B cell (primary cell): ENCODE results near the gene NFIC. TPM values are rescaled to one million over a fixed set of nuclear protein-coding genes. Genes with fewer than 3 reads are reported as not detected.

Experiments used
- ATAC-seq: fragments of 200-7000 bp; cut with Tn5 transposase; one replicate; pipeline ENCODE4 v1.10.0; 2021; ENCODE audit warnings: low read depth, mild to moderate bottlenecking, moderate number of reproducible peaks, moderate library complexity
- CTCF ChIA-PET: fragments of 350-600 bp; sonication (Branson Sonifier 250); formaldehyde crosslinking; loops from one replicate; lab custom pipeline; 2021; ENCODE audit warnings: antibody characterized with exemption, inconsistent platforms; lab: Charles Lee
- POLR2A ChIA-PET: fragments of 350-600 bp; sonication (Branson Sonifier 250); formaldehyde crosslinking; loops from one replicate; lab custom pipeline; 2021; ENCODE audit warnings: antibody characterized with exemption; lab: Charles Lee
- DNase-seq: peaks from one replicate; pipeline ENCODE4 v3.0.0; 2013
- H2AFZ ChIP-seq: 2 replicates; pipeline ENCODE4 v1.6.1; 2012; ENCODE audit warnings: mild to moderate bottlenecking, low read depth, low read length; ENCODE audit not compliant: insufficient read depth, poor library complexity, severe bottlenecking
- H3K27ac ChIP-seq, 2 donors: 1 replicate in 1 of 2; 2 replicates in 1 of 2; pipeline ENCODE4 v1.5.1; 2012 to 2013; ENCODE audit warnings: low read length in 2 of 2, mild to moderate bottlenecking in 2 of 2, moderate library complexity in 1 of 2
- H3K27me3 ChIP-seq, 4 experiments: fragments of 200-600 bp in 1 of 4; sonication (generic) in 1 of 4; replicated peaks in 1 of 4; 1 replicate in 2 of 4; 2 replicates in 2 of 4; pipeline versions ENCODE4 v1.6.1 to v1.7.0; 2013 to 2016; ENCODE audit warnings: low read length in 3 of 4, mild to moderate bottlenecking in 2 of 4, mixed read lengths in 1 of 4, moderate library complexity in 1 of 4; ENCODE audit not compliant: insufficient read depth in 4 of 4, control insufficient read depth in 3 of 4; ENCODE audit errors: control extremely low read depth in 1 of 4
- H3K36me3 ChIP-seq, 2 experiments: replicated peaks in 1 of 2; 1 replicate in 1 of 2; 2 replicates in 1 of 2; pipeline versions ENCODE4 v1.6.1 to v1.7.1; 2013; ENCODE audit warnings: low read length in 1 of 2; ENCODE audit not compliant: insufficient read depth in 2 of 2, control insufficient read depth in 1 of 2; ENCODE audit errors: control extremely low read depth in 1 of 2, extremely low read depth in 1 of 2
- H3K4me1 ChIP-seq, 2 donors: fragments of 200-600 bp in 1 of 2; sonication (generic) in 1 of 2; 1 replicate in 1 of 2; 2 replicates in 1 of 2; pipeline versions ENCODE4 v1.5.1 to v1.6.1; 2013 to 2017; ENCODE audit warnings: low read length in 2 of 2; ENCODE audit not compliant: control insufficient read depth in 2 of 2, insufficient read depth in 2 of 2
- H3K4me2 ChIP-seq: replicated peaks from 2 replicates; pipeline ENCODE3; 2012; ENCODE audit warnings: mild to moderate bottlenecking, low read depth, low read length; ENCODE audit not compliant: poor library complexity, severe bottlenecking
- H3K4me3 ChIP-seq, 5 experiments: fragments of 200-600 bp in 1 of 5; sonication (generic) in 1 of 5; 1 replicate in 3 of 5; 2 replicates in 2 of 5; pipeline versions ENCODE4 v1.5.1 to v1.7.0; 2011 to 2016; ENCODE audit warnings: low read length in 4 of 5, mild to moderate bottlenecking in 4 of 5, low read depth in 2 of 5, control low read depth in 1 of 5, moderate library complexity in 1 of 5; ENCODE audit not compliant: insufficient read depth in 1 of 5; ENCODE audit errors: control extremely low read depth in 1 of 5, extremely low read depth in 1 of 5
- H3K79me2 ChIP-seq: fragments of 200-600 bp; sonication (generic); one replicate; pipeline ENCODE4 v1.6.0; 2016; ENCODE audit warnings: low read length; ENCODE audit not compliant: control insufficient read depth, insufficient read depth
- H3K9ac ChIP-seq: fragments of 200-600 bp; sonication (generic); 2 replicates; pipeline ENCODE4 v1.6.1; 2017; ENCODE audit warnings: mild to moderate bottlenecking, low read length, moderate library complexity
- H3K9me3 ChIP-seq, 3 donors: one replicate each; pipeline versions ENCODE4 v1.6.1 to v1.7.1; 2013; ENCODE audit warnings: low read length in 2 of 3; ENCODE audit not compliant: control insufficient read depth in 2 of 3, insufficient read depth in 1 of 3; ENCODE audit errors: control extremely low read depth in 1 of 3
- H4K20me1 ChIP-seq: 2 replicates; pipeline ENCODE4 v1.6.0; 2012; ENCODE audit warnings: mild to moderate bottlenecking, low read length; ENCODE audit not compliant: insufficient read depth, control insufficient read depth, poor library complexity, severe bottlenecking
- H3K27ac Mint-ChIP-seq: one replicate; pipeline ENCODE4 v1.8.0; 2021; ENCODE audit warnings: mixed read lengths
- H3K27me3 Mint-ChIP-seq: one replicate; pipeline ENCODE4 v1.8.0; 2021; ENCODE audit warnings: mixed read lengths
- H3K4me1 Mint-ChIP-seq: one replicate; pipeline ENCODE4 v1.8.0; 2021; ENCODE audit warnings: mixed read lengths
- H3K4me3 Mint-ChIP-seq: one replicate; pipeline ENCODE4 v1.8.0; 2021; ENCODE audit warnings: mixed read lengths
- H3K9me3 Mint-ChIP-seq: one replicate; pipeline ENCODE4 v1.8.0; 2022; ENCODE audit warnings: mixed read lengths; ENCODE audit not compliant: insufficient read depth
- CTCF ChIP-seq: fragments of 200-600 bp; IDR thresholded peaks from one replicate; pipeline ENCODE4 v1.8.0; 2022; ENCODE audit warnings: antibody characterized with exemption, mild to moderate bottlenecking
- WGBS: methylation state at CpG from one replicate; pipeline ENCODE4 v1.1.5; 2013; ENCODE audit warnings: missing lambda C conversion rate; ENCODE audit not compliant: insufficient coverage; 5-methylcytosine and 5-hydroxymethylcytosine counted together
- intact Hi-C: fragments of 100-400 bp; cut with micrococcal nuclease; formaldehyde crosslinking; loops from one replicate; pipeline ENCODE4 v1.10.0; 2022
- polyA plus RNA-seq: library from polyadenylated mRNA; depleted of rRNA; stranded (reverse); fragments of >200 nt; gene quantifications from 2 replicates; pipeline ENCODE4 v1.2.3, GENCODE V29; 2012
- total RNA-seq, 2 donors: library from RNA; stranded (reverse); fragments of 120-200 nt in 1 of 2; gene quantifications; 1 replicate in 1 of 2; 2 replicates in 1 of 2; pipeline versions ENCODE4 v1.2.3 to v1.2.4, GENCODE V29; 2013 to 2022

Gene NFIC
- total and polyA plus RNA-seq, 2 donors (not counting 1 experiment from before 2014, with no cell fraction given) = 3.8 to 23.6 TPM

DNA sequence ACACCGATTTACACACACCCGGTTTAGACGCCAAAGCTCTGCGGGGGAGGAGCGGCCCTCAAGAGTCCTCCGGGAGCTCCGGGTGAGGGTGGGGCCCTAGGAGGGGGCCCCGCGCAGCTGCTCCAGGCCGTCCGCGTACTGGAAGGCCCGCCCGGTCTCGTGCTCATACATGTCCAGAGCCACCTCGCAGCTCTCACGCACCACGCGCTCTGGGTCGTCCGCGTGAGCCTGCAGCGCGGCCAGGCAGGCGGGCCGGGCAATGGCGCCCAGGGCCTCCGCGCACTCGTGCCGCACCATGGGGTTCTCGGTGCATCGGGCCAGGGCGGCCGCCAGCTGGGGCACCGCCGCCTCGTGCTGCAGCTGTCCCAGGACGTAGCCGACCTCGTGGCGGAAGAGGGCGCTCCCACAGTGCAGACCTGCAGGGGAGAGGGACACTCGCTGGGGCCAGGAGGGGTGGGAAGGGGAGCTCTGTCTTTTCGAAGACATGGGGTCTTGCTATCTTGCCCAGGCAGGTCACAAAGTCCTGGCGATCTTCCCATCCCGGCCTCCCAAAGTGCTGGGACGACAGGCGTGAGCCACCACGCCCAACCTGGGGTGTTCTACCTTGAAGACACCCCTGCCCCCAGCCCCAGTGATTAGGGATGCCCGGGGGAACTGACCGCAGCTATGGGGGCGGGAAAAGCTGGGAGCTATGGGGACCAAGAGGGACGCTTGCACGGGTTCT, 125.2 kb downstream of the NFIC start:
- no peaks in the 10 kb centered on the region for H3K9me3 Mint-ChIP-seq
- POLR2A ChIA-PET = no interaction called here

More for the DNA sequence above, 125.2 kb downstream of the NFIC start:
- Histone ChIP-seq H4K20me1 (no peaks in the 10 kb centered on the region), H3K4me3 (no peak overlapping the region), H3K27ac (no peak overlapping the region), H3K4me2 (no peak overlapping the region), H2AFZ (no peak overlapping the region), H3K27me3 (no peaks in the 10 kb centered on the region), H3K9me3 (no peaks in the 10 kb centered on the region), H3K79me2 (no peaks in the 10 kb centered on the region), H3K4me1 (no peaks in the 10 kb centered on the region), H3K9ac (no peak overlapping the region), H3K36me3 (peaks cover 0 to 31% of the 10 kb centered on the region in 2 experiments)
- H3K4me3 Mint-ChIP-seq = no peak overlapping the region
- H3K27ac Mint-ChIP-seq = no peak overlapping the region
- ATAC-seq = no peak
- CTCF ChIA-PET = interaction anchor here (0.8 to 1.7 kb wide), 3 partner anchors 12 to 187 kb away, joined by 3 to 4 read pairs (median 4); no protein-coding TSS in a partner anchor
- no peaks in the 10 kb centered on the region for H3K4me1 Mint-ChIP-seq
- intact Hi-C loops = no loop called here
- no peaks in the 10 kb centered on the region for H3K27me3 Mint-ChIP-seq
- TF ChIP-seq CTCF = no peak
- 98% methylated on average over 55 of the region's 55 CpGs for WGBS
- no peak for DNase-seq
